GM12891 (cell line): ENCODE results near the gene CD72.

Source experiments
- POLR2A ChIP-seq: IDR thresholded peaks from 2 replicates; pipeline ENCODE4 v1.6.1; 2011; ENCODE audit warnings: low read depth, low read length, control low read depth
- POLR2AphosphoS5 ChIP-seq: IDR thresholded peaks from 2 replicates; pipeline ENCODE4 v1.6.1; 2011; ENCODE audit warnings: low read depth, low read length, control low read depth
- SPI1 ChIP-seq: IDR thresholded peaks from 2 replicates; pipeline ENCODE4 v1.6.1; 2011; ENCODE audit warnings: low read depth, low read length, control low read depth
- TAF1 ChIP-seq: IDR thresholded peaks from 2 replicates; pipeline ENCODE4 v1.6.1; 2011; ENCODE audit warnings: low read depth, low read length, control low read depth

DNA sequence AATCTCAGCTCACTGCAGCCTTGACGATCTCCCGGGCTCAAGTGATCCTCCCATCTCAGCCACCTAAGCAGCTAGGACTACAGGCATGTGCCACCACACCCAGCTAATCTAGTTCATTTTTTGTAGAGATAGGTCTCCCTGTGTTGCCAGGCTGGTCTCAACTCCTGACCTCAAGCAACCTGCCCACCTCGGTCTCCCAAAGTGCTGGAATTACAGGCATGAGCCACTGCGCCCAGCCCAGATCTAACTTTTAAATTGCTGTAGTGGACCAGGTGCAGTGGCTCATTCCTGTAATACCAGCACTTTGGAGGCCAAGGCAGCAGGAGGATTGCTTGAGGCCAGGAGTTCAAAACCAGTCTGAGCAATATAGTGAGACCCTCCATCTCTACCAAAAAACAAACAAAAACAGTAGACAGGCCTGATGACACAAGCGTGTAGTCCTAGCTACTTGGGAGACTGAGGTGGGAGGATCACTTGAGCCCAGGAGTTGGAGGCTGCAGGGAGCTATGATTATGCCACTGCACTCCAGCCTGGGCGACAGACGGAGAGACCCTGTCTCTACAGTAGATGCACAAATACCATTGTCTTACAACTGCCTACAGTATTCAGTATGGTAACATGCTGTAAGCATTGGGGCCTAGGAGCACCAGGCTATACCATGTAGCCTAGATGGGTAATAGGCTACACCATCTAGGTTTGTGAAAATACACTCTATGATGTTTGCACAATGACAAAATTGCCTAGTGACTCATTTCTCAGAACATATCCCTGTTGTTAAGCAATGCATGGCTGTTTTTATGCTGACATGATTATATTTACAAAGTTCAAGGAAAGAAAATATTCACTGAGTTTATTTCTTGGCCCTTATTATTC is 34.0 kb upstream of the CD72 start:
- TF ChIP-seq TAF1 (no peak), SPI1 (no peak), POLR2A (no peak), POLR2AphosphoS5 (no peak)
